Stimulated activated CD8-positive, alpha-beta memory T cell treated with anti-CD3 and anti-CD28 coated beads, Interleukin-7, amount 100 ng/mL, for 1 hour (primary cell): ENCODE results near the gene BTG3.
A peak's percentile ranks its signal among the peaks of the same experiment; 100 is the strongest.

ENCODE experiments used
- DNase-seq, 2 donors: peaks; one replicate each; pipeline ENCODE4 v3.0.0-alpha.2; 2020; ENCODE audit warnings: low read depth in 2 of 2

The BTG3 gene, protein sequence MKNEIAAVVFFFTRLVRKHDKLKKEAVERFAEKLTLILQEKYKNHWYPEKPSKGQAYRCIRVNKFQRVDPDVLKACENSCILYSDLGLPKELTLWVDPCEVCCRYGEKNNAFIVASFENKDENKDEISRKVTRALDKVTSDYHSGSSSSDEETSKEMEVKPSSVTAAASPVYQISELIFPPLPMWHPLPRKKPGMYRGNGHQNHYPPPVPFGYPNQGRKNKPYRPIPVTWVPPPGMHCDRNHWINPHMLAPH

DNA sequence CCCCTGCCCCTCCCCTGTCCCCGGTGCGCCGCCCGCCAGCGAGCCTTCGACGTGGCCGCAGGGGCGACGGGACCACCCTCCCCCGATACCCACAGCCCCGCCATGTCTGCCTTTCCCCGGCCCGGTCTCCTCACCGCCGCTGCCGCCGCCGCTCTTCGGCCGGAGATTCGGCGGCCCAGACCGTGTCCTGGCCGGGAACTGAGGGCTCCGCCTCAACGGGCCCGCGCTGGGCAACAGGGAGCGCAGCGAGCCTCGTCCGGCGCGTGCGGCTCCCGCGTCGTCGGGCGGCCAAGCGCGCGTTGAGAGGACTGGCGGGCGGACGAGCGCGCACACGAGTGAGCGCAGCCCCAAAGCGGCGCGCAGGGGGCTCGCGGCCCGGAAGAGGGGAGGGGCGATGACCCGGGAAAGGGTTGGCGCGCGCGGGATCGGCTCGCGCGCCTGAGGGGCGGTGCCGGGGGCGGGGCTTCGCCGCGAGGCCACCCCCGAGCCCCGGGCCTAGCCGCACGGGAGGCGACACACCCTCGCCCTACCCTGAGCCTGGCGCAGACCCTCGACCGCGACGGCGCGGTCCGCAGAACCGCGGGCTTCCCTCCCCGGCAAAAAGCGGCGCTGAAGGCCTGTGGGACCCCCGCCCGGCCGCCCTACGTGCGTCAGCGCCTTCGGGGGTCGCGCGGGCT is at the start of gene BTG3:
TSS of gene BTG3 (minus strand) at position 337 of the 677 bp plus-strand sequence. CDS start 3,757 bp downstream, outside the sequence.
- DNase-seq: peak; percentile 64 to 72

DNA sequence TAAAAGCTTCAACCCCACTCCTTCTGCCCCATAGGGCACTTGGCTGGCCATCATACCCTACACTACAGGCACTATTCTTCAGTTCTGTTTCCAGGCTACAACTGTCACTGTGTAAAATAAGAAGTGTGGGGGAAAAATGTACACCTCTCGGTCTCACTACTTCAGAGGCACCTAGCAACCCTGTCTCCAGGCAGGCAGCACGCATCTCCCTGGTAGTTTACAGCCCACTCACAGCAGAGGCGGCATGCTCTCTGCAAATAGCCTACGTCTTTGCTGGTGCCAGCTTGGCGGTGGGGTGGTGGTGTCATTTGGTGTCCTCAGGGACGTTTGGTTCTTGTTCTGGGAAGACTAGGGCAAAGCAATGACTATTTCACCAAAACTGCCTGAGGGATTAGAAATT is 48.2 kb upstream of the BTG3 start:
- no peak for DNase-seq

DNA sequence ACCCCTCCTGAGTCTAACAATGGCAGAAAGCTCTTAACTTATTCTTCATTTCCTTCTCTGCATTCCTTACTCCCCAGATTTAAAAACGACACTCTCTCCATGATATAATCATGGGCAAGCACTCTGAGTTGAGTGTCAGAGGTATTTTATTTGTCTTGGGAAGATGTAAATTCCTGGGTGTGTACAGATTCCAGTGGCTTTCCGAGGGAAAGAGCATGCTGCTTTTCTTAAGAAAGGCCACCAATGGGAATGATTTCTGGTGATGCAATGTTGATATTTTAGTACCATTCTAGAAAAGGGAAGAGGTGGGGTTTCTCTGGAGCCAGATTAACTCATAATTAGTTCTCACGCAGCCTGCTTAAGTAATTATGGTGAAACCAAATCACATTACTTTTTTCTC is 47.8 kb upstream of the BTG3 start:
- DNase-seq: no peak

DNA sequence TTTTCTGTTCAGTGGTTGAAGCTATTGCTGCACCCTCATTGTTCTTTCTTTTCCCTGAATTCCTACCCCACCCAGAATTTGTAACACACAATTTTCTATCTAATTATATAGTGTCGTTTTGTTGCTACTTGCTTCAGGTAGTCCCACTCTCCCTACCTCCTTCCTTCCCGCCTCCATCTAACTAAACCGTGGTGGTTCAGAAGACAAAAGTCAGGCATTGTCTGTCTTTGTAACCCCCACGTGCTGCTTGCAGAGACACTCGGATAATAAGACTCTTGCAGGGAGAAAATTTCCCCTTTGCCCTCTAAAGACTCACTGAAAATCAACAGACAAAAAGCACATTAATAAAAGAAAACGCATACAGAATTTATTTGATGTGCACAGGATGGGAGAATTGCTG is 46.2 kb upstream of the BTG3 start:
- no peak for DNase-seq

DNA sequence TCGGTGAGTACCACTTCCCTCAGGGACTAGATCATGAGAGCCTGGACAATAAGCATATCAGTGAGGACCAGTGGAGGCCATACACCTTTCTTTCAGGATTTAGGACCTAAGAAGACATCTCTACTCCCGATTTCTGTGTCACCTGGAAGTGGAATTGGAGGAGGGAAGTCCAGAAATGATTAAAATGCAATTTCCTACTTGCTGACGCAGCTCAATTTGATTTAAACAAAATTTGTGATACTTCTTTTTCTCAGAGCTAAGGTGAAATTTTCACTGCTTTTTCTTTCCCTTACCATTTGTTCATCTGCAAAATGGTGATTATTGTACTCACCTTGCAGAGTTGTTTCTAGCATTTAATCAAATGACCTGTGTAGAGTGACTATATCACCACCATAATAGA is 38.8 kb upstream of the BTG3 start:
- no peak for DNase-seq

DNA sequence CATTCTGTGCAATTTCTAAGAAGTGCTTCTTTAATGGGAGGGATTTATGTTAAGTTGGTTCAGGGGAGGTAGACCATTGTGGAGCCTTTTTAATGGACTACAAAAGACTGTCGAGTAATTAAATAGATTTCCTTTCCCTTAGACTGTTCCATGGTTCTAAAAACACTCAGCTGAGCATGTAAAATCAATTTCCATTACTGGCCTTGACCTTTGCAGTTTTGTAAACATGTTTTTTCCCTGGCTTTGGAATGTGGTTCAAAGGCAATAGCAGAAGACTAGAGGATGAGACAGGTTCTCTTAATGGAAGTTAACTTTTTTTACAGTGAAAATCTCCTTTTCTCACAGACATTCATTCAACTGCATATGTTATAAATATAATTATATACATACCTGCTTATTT is 37.6 kb upstream of the BTG3 start:
- DNase-seq: no peak

DNA sequence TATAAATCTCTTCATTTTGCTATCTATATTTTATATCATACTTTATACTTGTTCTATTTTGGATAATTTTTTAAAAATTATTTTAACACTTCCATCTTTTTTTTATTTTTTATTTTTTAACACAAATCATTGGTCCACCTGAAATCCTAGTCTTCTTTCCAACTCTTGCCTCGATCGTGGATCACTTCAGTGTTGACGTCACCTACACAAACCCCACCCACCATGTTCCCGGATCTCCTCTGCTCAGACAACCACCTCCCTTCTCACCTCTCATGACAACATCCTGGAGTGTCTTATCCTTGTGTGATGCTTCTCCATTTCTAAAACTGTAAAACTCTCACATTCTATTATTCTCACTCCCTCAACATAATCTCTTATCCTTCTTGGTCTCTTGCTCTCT is 34.1 kb upstream of the BTG3 start:
- DNase-seq: no peak

DNA sequence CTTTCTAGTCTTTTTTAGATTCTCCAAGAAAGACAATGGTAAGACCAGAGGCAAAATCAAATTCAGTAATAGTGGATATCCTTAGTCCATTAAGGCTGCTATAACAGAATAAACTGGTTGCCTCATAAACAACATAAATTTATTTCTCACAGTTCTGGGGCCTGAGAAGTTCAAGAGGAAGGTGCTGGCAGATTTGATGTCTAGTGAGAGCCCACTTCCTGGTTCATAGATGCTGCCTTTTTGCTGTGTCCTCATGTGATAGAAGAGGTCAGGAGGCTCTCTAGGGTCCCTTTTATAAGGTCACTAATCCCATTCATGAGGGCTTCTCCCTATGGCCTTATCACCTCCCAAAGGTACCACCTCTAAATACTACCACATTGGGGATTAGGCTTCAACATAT is 31.5 kb upstream of the BTG3 start:
- DNase-seq: no peak

DNA sequence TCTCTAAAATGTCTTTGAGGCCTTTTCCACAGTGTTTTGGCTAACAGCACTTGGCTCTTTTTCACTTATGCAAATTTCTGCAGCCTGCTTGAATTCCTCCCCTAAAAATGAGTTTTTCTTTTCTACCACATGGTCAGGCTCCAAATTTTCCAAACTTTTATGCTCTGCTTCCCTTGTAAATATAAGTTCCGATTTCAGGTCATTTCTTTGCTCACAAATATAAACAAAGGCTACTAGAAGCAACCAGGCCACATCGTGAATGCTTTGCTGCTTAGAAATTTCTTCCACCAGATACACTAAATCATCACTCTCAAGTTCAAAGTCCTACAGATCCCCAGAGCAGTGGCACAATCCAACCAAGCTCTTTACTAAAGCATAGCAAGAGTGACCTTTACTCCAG is 28.1 kb upstream of the BTG3 start:
- no peak for DNase-seq

DNA sequence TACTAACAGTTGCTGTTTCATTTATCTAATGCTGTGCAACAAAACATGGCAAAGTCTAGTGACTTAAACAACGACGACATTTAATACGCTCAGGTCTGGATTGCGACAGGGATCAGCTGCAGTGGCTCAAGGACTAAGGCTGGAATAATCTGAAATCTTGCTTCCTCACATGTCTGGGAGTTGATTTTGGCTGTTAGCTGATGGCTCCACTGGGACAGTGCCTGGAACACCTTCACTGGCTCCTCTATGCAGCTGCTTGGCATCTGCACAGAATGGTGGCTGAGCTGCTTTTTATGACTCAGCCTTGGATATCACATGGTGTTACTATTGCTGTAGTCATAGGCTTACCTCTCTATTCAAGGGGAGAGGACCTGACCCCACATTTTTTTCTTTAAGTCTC is 24.0 kb upstream of the BTG3 start:
- DNase-seq: no peak

DNA sequence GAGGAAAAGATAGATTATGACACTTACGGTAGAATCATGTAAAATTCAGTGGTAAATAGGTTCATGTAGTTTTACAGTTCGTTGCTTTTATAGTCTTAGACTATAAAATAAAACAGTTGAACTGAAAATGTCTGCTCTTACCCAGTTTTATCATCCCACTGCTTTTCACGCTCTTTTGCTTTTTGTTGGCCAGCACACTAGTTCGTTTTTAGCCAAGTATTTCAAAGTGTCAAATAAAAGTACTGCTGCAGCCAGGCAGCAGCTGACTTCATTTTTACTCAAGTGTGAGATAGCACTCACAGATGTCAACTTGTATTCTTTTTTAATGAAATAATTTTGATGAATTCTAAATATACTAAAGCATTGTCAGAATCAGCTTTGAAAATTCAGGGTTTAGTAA is 18.5 kb upstream of the BTG3 start:
- no peak for DNase-seq

DNA sequence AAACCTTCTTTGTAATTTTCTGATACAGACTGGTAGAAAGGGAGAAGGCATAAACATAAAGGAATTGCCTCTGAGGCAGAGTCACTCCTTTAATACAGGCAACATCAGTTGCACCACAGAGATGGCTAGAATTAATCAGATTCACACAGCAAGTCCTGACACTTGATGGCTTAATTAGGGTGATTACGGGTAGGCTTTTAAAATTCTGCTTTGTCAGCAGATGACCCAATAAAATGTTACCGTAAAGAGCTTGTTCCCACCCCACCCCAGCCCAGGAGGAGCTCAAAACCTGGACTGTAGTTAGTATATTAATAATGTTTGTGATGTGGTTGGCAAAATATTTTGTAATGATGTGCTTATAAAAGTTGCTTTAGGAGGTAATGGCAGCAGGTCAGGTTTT is 9.3 kb upstream of the BTG3 start:
- no peak for DNase-seq

DNA sequence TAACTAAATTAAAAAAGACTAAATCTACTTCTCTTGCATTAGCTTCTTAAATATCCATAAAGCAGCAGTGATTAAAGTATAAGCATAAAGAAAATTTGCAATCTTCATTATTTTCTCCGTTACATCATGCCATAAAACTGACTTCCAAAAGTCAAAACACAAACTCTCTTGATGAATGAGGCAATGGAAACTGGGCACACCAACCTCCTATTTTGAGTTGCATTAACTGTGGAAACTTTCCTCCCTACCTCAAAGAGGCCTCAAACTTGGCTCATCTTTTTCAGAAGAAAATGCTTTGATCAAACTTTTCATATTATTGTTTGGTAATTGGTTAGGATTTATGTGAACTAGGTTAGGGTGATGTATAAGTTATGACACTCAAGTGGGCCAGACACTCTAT is 4.1 kb upstream of the BTG3 start:
- no peak for DNase-seq

DNA sequence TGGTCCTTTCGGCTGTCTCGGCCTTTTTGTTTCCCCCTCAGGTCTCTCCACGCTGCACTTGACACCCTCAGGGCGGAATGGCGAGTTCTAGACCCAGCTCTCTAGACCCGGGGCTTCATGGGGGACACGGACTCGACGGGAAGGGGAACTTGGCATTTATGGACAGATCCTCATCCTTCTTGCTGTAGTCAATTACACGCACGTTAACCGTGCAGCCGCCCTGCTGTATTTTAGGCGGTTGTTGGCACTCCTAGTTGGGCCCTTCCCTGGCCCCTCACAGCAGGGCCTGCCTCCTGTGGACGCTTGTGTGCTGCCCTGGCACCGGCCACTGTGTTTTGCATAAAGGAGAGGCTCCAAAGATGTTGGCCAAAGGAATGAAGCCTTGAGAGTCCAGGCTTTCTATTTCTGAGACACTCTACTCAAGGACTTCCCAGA is 558 bp upstream of the BTG3 start:
- no peak for DNase-seq

DNA sequence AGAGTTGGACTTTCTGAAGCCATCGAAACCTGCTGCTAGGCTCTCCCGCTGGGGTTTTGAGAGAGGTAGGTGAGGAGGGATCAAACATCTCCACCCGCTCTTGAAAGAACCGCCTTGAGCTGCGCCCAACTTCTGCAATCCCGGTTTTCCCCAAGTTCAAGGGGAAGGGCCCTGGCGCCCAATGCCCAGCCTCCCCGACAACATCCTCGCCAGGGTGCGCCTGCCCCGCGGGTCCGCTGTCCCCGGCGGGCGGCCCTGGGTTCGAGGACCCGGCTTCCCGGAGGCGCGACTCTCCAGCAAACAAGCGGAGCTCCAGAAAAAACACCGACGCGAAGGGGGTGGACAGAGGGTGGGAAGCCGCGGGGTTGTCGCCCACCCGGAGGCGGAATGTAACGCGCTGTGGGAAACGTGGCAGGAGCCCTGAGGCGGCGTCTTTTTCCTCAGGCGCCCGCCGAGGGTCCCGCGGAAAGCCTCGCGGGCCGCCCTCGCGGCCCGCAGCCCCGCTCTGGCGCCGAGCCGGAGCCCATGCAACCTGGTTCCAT is 607 bp downstream of the BTG3 start:
- no peak for DNase-seq

DNA sequence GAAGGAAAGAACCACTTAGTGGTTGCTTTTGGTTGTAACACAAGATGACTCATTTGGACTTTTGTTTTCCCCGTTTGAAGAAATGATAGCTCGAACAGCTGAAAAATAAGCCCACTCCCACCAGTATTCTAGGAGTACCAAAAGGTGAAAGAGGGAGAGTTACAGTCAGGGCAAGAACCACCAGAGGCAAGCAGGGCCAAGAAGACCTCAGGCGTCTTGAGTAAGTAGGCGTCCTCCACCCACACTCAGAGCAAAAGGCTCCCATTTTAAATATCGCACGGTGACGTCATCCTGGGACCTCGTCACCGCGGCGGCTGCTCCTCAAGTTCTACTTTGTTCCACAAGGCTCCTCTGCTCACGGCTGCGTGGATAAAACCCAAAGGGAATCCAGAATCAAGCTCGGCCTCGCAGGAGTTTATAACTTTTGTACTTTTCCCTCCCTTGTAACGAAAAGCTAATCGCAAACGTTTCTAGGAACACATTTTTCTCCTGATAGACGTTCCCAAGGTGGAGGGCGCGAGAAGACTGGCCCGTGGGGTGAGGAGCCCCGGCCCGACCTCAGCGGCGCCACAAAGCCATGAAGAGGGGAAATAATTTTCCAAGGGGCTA is 1.2 kb downstream of the BTG3 start:
- peak; percentile 52 to 53 for DNase-seq

DNA sequence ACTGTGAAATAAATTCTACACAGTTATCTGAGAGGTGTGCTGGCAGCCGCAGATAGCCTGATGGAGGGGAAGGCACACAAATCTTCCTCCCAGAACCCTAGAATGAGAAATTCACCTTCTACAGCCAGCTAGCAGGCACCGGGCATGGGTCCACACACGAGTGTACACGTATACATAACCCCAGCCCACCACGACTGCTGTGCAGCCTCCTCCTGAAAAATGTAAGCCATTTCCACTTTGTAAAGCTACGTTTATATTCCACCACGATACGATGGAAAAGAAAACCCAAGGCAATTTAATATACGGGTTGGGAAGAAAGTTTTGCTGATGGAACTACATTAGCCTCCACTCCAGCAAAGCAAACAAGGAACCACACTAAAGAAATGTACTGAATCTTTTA is 1.8 kb downstream of the BTG3 start:
- DNase-seq: no peak

DNA sequence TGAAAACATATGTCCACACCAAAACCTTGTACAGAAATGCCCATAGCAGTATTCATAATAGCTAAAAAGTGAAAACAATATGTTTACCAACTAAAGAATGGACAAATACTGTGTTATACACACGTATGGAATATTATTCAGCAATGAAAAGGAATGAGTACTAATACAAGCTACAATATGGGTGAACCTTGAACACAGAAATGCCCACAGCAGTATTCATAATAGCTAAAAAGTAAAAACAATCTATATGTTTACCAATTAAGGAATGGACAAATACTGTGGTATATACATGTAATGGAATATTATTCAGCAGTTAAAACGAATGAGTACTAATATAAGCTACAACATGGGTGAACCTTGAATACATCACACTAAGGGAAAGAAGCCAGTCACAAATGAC is 3.0 kb downstream of the BTG3 start:
- no peak for DNase-seq

DNA sequence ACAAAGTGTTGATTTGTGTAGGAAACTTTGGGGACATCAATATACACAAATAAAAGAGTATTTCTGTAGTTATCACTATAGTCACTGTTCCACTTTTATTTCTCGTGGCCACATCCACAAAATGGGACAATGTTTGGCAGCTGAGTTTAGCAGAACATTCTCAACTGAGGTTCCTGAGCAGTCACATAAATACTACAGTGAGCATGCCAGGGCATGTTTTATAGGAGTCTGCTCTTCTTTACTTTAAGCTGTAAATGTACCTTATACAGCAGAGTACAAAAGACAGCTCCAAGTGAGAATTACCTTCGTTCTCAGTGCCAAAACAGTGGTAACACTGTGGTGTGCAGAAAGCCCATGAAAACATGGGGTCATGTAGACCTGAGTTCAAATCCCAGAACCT is 5.0 kb downstream of the BTG3 start:
- no peak for DNase-seq

DNA sequence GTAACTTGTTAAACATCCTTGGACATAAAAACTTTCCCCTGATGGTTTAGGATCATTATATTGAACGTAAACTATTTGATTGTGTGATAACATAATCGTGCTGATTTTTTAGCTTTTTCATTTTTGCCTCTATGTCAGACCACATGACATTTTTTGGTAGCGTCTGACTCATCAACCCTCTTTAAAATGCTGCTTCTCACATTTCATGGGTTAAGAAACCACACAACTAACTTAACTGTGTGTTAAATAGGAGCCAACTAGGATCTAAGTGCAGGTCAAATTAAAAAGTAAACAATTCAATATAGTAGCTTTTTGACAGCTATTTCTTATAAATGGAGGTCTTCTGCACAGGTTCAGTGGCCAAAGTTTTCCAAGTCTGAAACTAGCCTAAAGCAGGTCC is 9.8 kb downstream of the BTG3 start:
- DNase-seq: no peak

DNA sequence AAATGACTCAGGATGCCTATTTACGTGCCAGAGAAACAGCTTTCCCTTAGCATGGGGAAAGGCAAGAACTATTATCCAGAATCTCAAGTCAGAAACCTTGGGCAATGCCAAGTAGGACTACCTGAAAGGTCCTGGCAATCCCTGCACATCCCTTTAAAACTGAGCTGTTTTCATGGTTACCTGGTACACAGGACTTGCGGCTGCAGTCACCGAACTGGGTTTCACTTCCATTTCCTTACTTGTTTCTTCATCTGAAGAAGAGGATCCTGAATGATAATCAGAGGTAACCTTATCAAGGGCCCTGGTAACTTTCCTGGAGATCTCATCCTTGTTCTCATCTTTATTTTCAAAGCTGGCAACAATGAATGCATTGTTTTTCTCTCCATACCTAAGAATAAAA is 14.3 kb downstream of the BTG3 start:
- DNase-seq: no peak

DNA sequence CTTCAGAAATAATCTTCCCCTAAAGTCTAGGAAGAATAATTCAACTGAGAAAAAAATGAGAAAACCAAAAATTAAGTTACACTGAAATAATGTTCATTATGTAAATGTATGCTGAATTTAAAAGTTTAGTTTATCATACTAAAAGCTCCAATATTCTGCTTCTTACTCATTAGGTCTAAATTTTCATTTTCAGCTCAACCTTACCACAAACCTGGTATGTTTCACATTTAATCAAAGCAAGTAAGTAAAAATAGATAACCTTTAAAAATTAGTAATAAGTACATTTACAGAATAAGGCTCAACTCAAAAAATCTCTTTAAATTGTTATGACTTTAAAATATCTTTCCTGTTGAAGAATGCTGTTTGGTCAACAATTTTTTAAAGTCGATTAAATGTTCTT is 15.0 kb downstream of the BTG3 start:
- no peak for DNase-seq

DNA sequence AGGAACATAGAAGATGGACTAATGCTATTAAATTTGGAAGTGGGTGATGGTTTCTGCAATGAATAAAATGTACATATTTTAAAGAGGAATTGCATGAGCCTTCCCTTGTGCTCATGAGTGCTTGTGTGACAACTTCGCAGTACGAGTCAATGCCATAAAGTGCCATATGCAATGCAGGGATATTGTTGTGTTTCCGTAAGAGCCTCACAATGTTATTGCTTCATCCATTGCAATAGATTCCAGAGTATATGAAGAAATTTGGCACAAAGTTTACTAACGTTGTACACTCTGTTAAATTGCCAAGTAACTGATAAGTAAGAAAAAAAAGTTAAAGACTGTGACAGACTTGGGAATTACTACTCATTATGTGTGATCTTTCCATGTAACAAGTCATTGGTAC is 22.3 kb downstream of the BTG3 start:
- no peak for DNase-seq
